ENCODE measurements around the gene ADPRS.

GRCh38 chr1:36136535-36136934, 47.8 kb downstream of the ADPRS start:
- TF ChIP-seq CTCF (IDR thresholded peaks at IDR 0.05; ENCODE audit: extremely low read depth in 1 of 2, insufficient read depth in 1 of 2, low read depth in 1 of 2, low read length in 2 of 2) (no peak), EZH2 (IDR thresholded peaks at IDR 0.05; ENCODE audit: borderline replicate concordance, low read depth, low read length, severe bottlenecking) (no peak), POLR2A (IDR thresholded peaks at IDR 0.05; ENCODE audit: low read depth, low read length) (no peak), POLR2AphosphoS5 (IDR thresholded peaks at IDR 0.05; ENCODE audit: insufficient read depth, low read depth, low read length) (peak; percentile 85)

All from endothelial cell of umbilical vein (primary cell).